ENCODE measurements around the gene OGA.

DNA sequence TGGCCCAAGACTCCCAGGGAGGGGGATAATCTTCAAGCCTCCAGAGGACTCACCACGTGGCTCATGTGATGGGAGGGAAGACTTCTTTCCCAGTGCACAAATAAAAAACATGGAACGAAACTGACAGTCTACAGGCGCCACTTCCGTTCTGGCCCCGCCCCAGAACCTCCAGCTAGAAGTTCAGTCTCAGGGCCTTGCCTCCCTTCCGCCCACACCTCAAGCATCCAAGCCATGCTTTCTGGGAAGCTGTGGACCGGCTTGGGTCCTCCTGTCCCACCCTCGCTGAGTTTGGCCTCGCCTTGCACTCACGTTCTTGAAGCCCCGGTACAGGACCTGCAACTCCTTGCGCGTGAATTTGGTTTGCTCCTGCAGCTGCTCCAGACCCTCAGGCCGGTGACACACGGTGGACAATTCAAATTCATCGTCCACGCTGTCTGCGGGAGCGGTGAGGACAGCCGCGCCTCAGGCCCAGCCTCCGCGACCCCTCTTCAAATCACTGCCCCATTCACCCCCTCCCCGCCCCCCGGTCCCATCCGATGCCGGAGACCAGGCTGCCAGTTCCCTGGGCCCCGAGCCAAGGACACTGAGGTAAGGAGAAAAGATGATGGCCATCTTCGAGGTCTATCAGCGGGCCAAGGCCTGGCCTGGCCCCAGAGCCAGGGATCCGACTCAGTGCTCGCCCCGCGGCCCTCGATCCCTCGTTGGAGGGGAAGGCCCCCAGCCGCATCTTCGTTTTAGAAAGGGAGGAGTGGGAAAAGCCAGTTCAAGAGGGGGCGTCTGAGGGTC is 10.7 kb upstream of the OGA start:
- TF ChIP-seq POLR2A (IDR thresholded peaks at IDR 0.05) = no peak
- TF ChIP-seq, protein P1, sequence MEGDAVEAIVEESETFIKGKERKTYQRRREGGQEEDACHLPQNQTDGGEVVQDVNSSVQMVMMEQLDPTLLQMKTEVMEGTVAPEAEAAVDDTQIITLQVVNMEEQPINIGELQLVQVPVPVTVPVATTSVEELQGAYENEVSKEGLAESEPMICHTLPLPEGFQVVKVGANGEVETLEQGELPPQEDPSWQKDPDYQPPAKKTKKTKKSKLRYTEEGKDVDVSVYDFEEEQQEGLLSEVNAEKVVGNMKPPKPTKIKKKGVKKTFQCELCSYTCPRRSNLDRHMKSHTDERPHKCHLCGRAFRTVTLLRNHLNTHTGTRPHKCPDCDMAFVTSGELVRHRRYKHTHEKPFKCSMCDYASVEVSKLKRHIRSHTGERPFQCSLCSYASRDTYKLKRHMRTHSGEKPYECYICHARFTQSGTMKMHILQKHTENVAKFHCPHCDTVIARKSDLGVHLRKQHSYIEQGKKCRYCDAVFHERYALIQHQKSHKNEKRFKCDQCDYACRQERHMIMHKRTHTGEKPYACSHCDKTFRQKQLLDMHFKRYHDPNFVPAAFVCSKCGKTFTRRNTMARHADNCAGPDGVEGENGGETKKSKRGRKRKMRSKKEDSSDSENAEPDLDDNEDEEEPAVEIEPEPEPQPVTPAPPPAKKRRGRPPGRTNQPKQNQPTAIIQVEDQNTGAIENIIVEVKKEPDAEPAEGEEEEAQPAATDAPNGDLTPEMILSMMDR (IDR thresholded peaks at IDR 0.05) = no peak

All from testis (tissue), 2 donors.